IMR-90 (cell line): ENCODE data around the gene DUSP7.

Experiments
- NFE2L2 ChIP-seq: fragments of 150-350 bp; IDR thresholded peaks from 2 replicates; pipeline ENCODE4 v1.6.1; 2016; ENCODE audit warnings: low read depth, mild to moderate bottlenecking, low read length
- TF ChIP-seq, protein P1 (sequence below): conservative IDR thresholded peaks from 2 replicates; pipeline ENCODE4 v1.5.1; 2012; ENCODE audit warnings: mild to moderate bottlenecking, low read depth, low read length, improper control_type of control experiment

DNA sequence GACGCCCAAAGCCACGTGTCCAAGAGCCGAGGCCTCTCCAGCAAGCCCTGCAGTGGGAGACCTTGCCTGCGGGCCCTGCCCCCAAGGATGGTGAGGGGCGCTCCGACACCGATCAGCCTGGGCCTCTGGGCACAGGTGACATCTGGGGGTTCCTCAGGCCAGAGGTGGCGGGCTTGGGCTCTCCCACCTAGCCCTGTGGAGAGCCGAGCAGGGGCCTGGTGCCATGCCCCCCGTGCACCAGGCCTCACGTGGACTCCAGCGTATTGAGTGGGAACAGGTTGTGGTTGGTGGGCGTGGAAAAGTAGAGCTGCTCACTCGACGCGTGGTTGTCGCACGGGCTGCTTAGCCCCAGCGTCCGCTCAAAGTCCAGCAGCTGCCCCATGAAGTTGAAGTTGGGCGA lies 5.8 kb downstream of the DUSP7 start:
- TF ChIP-seq, protein P1, sequence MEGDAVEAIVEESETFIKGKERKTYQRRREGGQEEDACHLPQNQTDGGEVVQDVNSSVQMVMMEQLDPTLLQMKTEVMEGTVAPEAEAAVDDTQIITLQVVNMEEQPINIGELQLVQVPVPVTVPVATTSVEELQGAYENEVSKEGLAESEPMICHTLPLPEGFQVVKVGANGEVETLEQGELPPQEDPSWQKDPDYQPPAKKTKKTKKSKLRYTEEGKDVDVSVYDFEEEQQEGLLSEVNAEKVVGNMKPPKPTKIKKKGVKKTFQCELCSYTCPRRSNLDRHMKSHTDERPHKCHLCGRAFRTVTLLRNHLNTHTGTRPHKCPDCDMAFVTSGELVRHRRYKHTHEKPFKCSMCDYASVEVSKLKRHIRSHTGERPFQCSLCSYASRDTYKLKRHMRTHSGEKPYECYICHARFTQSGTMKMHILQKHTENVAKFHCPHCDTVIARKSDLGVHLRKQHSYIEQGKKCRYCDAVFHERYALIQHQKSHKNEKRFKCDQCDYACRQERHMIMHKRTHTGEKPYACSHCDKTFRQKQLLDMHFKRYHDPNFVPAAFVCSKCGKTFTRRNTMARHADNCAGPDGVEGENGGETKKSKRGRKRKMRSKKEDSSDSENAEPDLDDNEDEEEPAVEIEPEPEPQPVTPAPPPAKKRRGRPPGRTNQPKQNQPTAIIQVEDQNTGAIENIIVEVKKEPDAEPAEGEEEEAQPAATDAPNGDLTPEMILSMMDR, result no peak
- no peak for TF ChIP-seq NFE2L2
